Testis (tissue), 2 donors: ENCODE measurements around the gene MTMR6.

ENCODE experiments used
- CTCF ChIP-seq, 3 experiments: fragments of 450-650 bp in 2 of 3; fragments of 200-600 bp in 1 of 3; sonication (generic) in 1 of 3; IDR thresholded peaks; one replicate each; pipeline ENCODE4 v1.5.1; 2016 to 2019; ENCODE audit warnings: antibody characterized with exemption in 3 of 3, mild to moderate bottlenecking in 2 of 3, moderate library complexity in 1 of 3
- POLR2A ChIP-seq: fragments of 450-650 bp; IDR thresholded peaks from one replicate; pipeline ENCODE4 v1.6.1; 2017; ENCODE audit warnings: antibody characterized with exemption, mild to moderate bottlenecking, moderate library complexity

- no peak for TF ChIP-seq CTCF (IDR thresholded peaks at IDR 0.05)
- no peak for TF ChIP-seq POLR2A
Observed at GRCh38 chr13:25241007-25241406, 46.3 kb downstream of the MTMR6 start.
